Pancreas (tissue), 10 donors: Measurements from ENCODE around the gene SSBP4. TPM values are rescaled to one million over a fixed set of nuclear protein-coding genes. Genes with fewer than 3 reads are reported as not detected.

Experiments
- ATAC-seq, 4 donors: fragments of 200-7000 bp; cut with Tn5 transposase; one replicate each; pipeline versions ENCODE4 v1.8.0 to v1.9.1; 2020; ENCODE audit warnings: mild to moderate bottlenecking in 4 of 4, moderate library complexity in 4 of 4
- DNase-seq, 6 donors: peaks; one replicate each; pipeline ENCODE4 v3.0.0-alpha.2; 2020
- FAIRE-seq: peaks from 2 replicates; lab custom pipeline; 2012; peaks lifted over from hg19 to GRCh38; lab: Jason Lieb, UNC
- H3K27ac ChIP-seq, 4 donors: fragments of 200-600 bp; sonication (generic); 1 replicate in 3 of 4; 2 replicates in 1 of 4; pipeline versions ENCODE4 v1.5.0 to v1.8.0; 2020
- H3K27me3 ChIP-seq, 4 donors: fragments of 200-600 bp; one replicate each; pipeline ENCODE4 v1.8.0; 2021
- H3K36me3 ChIP-seq, 3 donors: fragments of 200-600 bp; sonication (generic) in 1 of 3; one replicate each; pipeline versions ENCODE4 v1.5.0 to v1.8.0; 2020 to 2021
- H3K4me1 ChIP-seq, 3 donors: fragments of 200-600 bp; one replicate each; pipeline ENCODE4 v1.8.0; 2021
- H3K4me3 ChIP-seq, 4 donors: fragments of 200-600 bp; sonication (generic) in 2 of 4; one replicate each; pipeline versions ENCODE4 v1.5.0 to v1.8.0; 2020 to 2021
- H3K9me3 ChIP-seq, 4 donors: fragments of 200-600 bp; one replicate each; pipeline ENCODE4 v1.8.0; 2021
- CTCF ChIP-seq, 4 donors: fragments of 200-600 bp; sonication (generic) in 3 of 4; IDR thresholded peaks; one replicate each; pipeline versions ENCODE4 v1.5.0 to v1.8.0; 2021; ENCODE audit warnings: antibody characterized with exemption in 4 of 4
- WGBS, 2 donors: extraction: QIAGEN DNeasy Blood & Tissue Kit; methylation state at CpG; one replicate each; pipeline ENCODE4 v1.1.7; 2013; 5-methylcytosine and 5-hydroxymethylcytosine counted together
- intact Hi-C, 3 donors: fragments of 100-400 bp; cut with DNase I; formaldehyde crosslinking; loops; one replicate each; pipeline versions ENCODE4 v1.11.1 to v1.14.2; 2022
- polyA plus RNA-seq, 2 donors: library from polyadenylated mRNA; stranded (reverse); fragments of 200-250 nt; gene quantifications; one replicate each; pipeline ENCODE4 v1.2.3, GENCODE V29; 2013
- total RNA-seq, 6 donors: library from RNA; stranded (reverse); fragmentation: NEBNext Ultra II Directional in 4 of 6; extraction: Animal tissue kit (Norgen Biotek cat#: 25700) in 4 of 6; gene quantifications; one replicate each; pipeline versions ENCODE4 v1.2.1 to v1.2.4, GENCODE V29; 2021 to 2023
- donor health status: healthy with polysubstance abuse.
- donor health status: DM: no; HTN: no; CAD: no; lungs with moderate emphysema.
- donor health status: DM: no; HTN: no; CAD: no.
- donor health status: control.
- donor health status: control.
- donor health status: Bipolar disorder and iron deficiency.
- donor health status: DM: yes; HTN: yes; CAD: no.
- donor health status: DM: no; HTN: no; CAD: no.
- donor health status: DM: no; HTN: no; CAD: no.
- donor health status: DM: yes; HTN: yes; CAD: no.

Gene SSBP4
- total and polyA plus RNA-seq, 8 donors = 20.5 to 116 (median 25.8) TPM

- ATAC-seq (peak; percentile 32 to 68 (median 56)), FAIRE-seq (no peak), DNase-seq (peak in 3 of 6 donors; percentile 50 to 87 (median 71))
- H3K4me3 ChIP-seq = peak overlapping the region in 1 of 4 donors; percentile 26
- no peaks in the 10 kb centered on the region for H3K36me3 ChIP-seq
- H3K4me1 ChIP-seq = no peaks in the 10 kb centered on the region
- WGBS, 2 donors = 51 to 58% methylated on average over 72 to 77 of the region's 77 CpGs
- intact Hi-C loops = no loop called here
- no peaks in the 10 kb centered on the region for H3K9me3 ChIP-seq
- TF ChIP-seq CTCF (IDR thresholded peaks at IDR 0.05) = no peak
- H3K27me3 ChIP-seq = no peaks in the 10 kb centered on the region
- H3K27ac ChIP-seq = peak overlapping the region; percentile 17 to 66 (median 32)
These were observed 9.8 kb downstream of the SSBP4 start for GRCh38 chr19:18428787-18429674.

- DNase-seq (peak in 2 of 6 donors; percentile 42 to 70), FAIRE-seq (no peak), ATAC-seq (no peak)
- Histone ChIP-seq H3K9me3 (no peaks in the 10 kb centered on the region), H3K27ac (peak overlapping the region in 2 of 4 donors; percentile 22 to 66), H3K27me3 (no peaks in the 10 kb centered on the region), H3K36me3 (no peaks in the 10 kb centered on the region), H3K4me1 (no peaks in the 10 kb centered on the region), H3K4me3 (no peak overlapping the region)
- intact Hi-C loops = no loop called here
- WGBS, 2 donors = 78 to 80% methylated on average over 13 of the region's 13 CpGs
- no peak for TF ChIP-seq CTCF (IDR thresholded peaks at IDR 0.05)
These were observed 10.7 kb downstream of the SSBP4 start for GRCh38 chr19:18429717-18430416.

GRCh38 chr19:18430417-18431144 is 11.4 kb downstream of the SSBP4 start:
- TF ChIP-seq CTCF (IDR thresholded peaks at IDR 0.05) = no peak
- ATAC-seq (no peak), DNase-seq (peak in 3 of 6 donors; percentile 43 to 81 (median 54)), FAIRE-seq (no peak)
- intact Hi-C loops = no loop called here
- no peaks in the 10 kb centered on the region for H3K9me3 ChIP-seq
- H3K27ac ChIP-seq = no peak overlapping the region
- no peaks in the 10 kb centered on the region for H3K4me1 ChIP-seq
- no peak overlapping the region for H3K4me3 ChIP-seq
- no peaks in the 10 kb centered on the region for H3K36me3 ChIP-seq
- no peaks in the 10 kb centered on the region for H3K27me3 ChIP-seq
- 91 to 92% methylated on average over 21 of the region's 21 CpGs for WGBS, 2 donors

GRCh38 chr19:18431351-18432197 is 12.4 kb downstream of the SSBP4 start:
- Histone ChIP-seq H3K4me1 (no peaks in the 10 kb centered on the region), H3K27me3 (no peaks in the 10 kb centered on the region), H3K9me3 (no peaks in the 10 kb centered on the region), H3K27ac (no peak overlapping the region), H3K36me3 (no peaks in the 10 kb centered on the region), H3K4me3 (no peak overlapping the region)
- TF ChIP-seq CTCF (IDR thresholded peaks at IDR 0.05) = no peak
- DNase-seq (peak in 2 of 6 donors; percentile 47 to 78), ATAC-seq (no peak), FAIRE-seq (no peak)
- 89 to 93% methylated on average over 27 to 34 of the region's 34 CpGs for WGBS, 2 donors
- intact Hi-C loops = no loop called here
